GM20431 (cell line): Measurements from ENCODE around the gene STX10.
"Not testable (repeated sequence)": the region's sequence is repeated elsewhere in the genome, so short reads cannot be mapped to it uniquely, and the experiment has no call there.

ENCODE experiments used
- in situ Hi-C: fragments of 300-500 bp; cut with MseI, MboI; formaldehyde crosslinking; loops from one replicate; pipeline ENCODE4 v1.15.0; 2020; ENCODE audit warnings: low sequenced_read_pairs; ENCODE audit not compliant: unreplicated experiment

The STX10 gene

DNA sequence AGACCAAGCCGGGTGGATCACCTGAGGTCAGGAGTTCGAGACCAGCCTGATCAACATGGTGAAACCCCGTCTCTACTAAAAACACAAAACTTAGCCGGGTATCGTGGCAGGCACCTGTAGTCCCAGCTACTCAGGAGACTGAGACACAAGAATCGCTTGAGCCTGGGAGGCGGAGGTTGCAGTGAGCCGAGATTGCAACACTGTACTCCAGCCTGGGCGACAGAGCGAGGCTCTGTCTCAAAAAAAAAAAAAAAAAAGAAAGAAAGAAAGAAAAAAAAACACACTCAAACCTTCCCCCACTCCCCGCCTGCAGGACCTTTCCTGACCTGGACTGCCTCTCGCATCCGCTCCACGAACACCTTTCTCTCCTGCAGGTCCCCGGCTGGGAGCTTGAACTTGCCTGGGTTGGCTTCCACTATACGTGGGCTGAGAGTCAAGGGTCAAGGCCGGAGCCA, 975 bp downstream of the STX10 start:
- in situ Hi-C loops: not testable (repeated sequence)

DNA sequence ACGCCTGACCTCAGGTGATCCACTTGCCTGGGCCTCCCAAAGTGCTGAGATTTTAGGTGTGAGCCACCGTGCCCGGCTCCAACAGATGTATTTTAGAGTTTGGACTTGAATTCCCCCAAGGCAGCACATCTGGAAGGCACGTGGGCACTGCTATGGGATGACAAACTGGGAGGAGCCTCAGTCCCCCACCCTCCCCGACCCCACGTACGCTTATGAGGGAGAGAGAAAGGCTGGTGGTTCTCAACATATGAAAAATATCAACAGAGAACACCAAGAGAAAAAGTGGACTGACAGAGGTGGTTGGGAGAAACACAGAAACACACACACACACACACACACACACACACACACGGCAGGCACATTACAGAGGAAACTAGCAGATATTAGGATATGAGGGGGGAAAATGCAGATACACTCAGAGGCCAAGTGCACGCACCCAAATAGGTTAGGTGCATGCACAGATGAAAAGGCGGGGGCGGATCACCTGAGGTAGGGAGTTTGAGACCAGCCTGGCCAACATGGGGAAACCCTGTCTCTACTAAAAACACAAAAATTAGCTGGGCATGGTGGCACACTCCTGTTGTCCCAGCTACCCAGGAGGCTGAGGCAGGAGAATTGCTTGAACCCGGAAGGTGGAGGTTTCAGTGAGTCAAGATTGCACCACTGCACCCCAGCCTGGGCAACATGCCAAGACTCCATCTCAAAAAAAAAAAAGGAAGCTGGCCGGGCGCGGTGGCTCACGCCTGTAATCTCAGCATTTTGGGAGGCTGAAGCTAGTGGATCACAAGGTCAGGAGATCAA, 3.2 kb downstream of the STX10 start:
- in situ Hi-C loops: no loop called here

DNA sequence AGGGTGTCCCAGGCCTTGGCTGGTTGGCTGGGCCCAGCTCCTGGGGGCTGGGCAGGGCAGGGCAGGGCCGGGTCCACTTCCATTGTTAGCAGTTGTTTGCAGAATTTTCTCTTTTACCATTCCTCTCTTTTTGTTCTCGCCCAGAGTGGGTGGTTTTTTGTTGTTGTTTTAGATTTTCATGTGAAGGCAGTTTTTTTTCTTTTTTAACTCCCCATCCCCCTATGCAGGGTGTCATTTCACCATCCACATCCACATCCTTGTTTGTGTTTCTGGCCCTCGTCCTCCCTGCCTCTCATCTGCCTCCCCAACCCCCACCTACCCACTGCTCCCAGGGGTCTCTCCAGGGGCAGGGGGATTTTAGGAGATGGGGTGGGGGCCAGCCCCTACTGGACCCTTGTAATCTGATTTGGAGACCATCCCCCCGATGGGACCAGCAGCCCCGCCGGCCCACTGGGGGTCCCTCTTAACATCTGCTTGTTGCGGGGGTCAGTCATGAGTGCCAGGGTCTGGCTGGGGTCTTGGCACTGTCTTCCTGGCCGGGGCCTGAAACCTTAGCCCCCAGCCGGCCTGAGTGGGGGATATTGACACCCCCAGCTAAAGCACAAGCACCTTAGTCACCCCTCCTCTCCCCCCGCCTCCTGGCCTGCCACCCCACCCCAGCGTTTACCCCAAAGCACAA, 10.4 kb downstream of the STX10 start:
- in situ Hi-C loops: no loop called here

DNA sequence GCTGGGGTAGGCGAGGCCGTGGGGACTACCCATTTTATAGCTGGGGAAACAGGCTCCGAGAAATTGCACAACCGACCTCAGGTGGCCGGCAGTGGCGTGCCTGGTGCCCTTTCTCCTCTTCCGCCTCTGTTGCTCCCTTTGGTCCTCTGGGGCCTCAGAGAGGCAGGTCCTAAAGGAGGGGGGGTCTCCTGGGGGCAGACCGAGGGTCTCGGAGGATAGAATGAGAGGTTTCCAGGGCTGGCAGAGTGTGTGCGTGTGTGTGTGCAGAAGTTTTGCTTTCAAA, 11.3 kb downstream of the STX10 start:
- in situ Hi-C loops: no loop called here

DNA sequence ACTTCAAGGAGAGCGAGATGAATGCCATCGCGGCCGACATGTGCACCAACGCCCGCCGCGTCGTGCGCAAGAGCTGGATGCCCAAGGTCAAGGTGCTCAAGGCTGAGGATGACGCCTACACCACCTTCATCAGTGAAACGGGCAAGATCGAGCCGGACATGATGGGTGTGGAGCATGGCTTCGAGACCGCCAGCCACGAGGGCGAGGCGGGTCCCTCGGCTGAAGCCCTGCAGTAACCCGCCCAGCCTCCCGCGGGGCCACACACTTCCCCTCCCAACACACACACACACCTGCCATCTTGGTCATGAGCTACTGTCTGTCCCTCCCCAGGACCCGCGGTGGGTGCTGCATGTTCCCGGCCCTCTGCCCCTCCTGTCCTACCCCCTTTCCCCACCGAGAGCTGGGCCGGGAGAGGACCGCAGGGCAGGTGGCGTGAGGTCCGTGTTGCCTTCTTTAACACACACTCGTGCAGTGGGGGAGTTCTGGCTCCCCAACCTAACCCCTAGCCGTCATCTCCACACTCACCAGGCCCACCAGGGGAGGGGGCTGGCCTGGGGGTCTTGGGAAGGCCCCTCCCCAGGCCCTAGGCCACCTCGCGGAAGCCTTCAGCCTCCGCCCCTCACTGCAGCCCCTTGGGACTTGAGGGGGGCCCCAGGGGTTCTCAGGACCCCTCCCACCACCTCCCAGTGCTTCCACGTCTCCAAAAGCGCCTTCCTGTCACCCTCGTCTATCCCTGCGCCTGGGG, 11.8 kb downstream of the STX10 start:
- in situ Hi-C loops: no loop called here

DNA sequence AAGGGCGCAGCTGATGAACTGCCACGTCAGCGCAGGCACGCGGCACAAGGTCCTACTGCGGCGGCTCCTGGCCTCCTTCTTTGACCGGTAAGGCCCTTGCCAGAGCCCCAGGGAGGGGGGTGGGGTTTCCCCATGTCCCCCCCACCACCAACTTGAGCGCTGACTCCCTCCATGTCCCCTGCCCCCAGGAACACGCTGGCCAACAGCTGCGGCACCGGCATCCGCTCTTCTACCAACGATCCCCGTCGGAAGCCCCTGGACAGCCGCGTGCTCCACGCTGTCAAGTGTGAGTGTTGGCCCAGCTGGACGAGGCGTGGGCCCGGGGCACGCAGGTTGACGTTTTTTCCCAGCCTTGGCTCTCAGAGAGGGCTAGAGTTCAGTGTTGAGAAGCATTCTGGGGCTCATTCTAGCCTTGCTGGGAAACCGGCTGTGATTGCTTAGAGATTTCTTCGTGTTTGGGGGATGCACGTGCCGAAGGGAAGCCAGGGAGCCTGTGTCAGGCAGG, 12.8 kb downstream of the STX10 start:
- in situ Hi-C loops: no loop called here

DNA sequence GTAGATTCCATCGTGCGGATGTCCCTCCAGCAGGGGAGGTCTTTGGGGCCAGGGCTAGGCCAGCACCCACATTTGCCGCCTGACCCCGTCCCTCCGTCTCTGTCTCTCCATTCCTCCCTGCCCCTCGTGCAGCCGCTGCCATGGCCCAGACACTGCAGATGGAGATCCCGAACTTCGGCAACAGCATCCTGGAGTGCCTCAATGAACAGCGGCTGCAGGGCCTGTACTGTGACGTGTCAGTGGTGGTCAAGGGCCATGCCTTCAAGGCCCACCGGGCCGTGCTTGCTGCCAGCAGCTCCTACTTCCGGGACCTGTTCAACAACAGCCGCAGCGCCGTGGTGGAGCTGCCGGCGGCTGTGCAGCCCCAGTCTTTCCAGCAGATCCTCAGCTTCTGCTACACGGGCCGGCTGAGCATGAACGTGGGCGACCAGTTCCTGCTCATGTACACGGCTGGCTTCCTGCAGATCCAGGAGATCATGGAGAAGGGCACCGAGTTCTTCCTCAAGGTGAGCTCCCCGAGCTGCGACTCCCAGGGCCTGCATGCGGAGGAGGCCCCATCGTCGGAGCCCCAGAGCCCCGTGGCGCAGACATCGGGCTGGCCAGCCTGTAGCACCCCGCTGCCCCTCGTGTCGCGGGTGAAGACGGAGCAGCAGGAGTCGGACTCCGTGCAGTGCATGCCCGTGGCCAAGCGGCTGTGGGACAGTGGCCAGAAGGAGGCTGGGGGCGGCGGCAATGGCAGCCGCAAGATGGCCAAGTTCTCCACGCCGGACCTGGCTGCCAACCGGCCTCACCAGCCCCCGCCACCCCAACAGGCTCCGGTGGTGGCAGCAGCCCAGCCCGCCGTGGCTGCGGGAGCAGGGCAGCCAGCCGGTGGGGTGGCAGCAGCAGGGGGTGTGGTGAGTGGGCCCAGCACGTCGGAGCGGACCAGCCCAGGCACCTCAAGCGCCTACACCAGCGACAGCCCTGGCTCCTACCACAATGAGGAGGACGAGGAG, 14.8 kb downstream of the STX10 start:
- in situ Hi-C loops: no loop called here

DNA sequence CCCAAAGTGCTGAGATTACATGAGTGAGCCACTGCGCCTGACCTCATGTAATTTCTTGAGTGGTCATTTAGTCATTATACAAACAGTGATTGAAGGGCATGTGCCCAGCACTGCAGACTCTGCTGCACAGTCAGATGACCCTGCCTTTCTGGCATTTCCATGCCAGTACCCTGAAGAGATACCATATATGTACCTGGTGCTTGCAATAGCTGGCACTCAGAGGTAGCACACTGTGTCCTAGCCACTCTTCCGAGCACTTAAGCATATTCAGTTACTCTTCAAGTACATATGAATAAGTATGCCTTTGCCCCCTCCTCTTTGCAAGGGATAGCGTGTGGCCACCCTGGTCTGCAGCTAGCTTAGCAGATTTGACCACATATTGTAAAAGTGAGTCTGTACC, 15.5 kb downstream of the STX10 start:
- in situ Hi-C loops: no loop called here

DNA sequence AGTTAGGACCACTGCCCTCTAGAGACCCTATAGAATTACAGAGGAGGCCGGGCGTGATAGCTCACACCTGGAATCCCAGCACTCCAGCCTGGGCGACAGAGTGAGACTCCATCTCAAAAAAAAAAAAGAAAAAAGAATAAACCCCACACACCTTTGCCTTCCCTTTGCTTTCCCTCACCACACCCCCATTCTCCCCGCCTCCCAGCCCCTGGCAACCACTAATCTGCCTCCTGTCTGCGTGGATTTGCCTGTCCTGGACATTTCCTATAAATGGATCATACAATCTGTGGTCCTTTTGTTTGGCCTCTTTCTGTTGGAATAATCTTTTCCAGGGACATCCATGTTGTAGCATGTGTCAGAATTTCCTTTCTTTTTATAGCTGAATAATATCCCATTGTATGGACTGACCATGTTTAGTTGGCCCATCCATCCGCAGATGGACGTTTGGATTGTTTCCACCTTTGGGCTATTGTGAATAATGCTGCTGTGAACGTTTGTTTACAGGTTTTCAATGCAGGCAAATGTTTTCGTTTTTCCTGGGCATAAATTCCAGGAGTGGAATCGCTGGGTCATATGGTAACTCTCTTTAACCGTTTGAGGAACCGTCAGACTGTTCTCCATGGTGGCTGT, 16.8 kb downstream of the STX10 start:
- in situ Hi-C loops: no loop called here

DNA sequence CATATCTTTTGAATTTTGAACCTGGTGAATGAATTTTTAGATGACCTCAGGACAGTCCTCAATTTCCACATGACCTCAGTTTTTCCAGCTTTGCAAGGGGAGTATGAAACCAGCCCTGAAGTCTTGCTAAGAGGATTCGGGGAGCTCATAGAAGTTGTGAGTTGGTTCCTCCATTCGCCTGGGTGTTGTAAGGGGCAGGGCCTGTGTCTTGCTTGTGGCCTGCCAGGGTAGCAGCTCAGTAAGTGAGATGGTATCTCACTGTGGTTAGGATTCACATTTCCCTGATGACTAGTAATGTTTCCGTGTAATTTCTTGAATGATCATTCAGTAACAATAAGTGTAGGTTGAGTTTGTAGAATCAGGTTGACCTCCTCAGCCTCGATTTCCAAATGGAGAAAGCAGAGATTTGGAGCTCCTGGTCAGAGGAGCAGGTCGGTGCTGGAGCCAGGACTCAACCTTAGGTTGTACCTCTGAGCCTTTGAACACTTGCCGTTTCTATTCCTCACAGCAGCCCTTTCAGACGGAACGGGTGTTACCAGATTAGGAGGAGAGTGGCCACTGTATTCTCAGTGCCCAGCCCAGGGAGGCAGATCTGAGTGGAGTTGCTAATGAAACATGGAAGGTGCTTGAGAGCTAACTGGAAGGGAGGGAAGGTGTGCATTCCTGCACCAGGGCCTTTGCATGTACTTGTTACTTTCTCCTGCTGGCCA, 17.5 kb downstream of the STX10 start:
- in situ Hi-C loops: no loop called here

DNA sequence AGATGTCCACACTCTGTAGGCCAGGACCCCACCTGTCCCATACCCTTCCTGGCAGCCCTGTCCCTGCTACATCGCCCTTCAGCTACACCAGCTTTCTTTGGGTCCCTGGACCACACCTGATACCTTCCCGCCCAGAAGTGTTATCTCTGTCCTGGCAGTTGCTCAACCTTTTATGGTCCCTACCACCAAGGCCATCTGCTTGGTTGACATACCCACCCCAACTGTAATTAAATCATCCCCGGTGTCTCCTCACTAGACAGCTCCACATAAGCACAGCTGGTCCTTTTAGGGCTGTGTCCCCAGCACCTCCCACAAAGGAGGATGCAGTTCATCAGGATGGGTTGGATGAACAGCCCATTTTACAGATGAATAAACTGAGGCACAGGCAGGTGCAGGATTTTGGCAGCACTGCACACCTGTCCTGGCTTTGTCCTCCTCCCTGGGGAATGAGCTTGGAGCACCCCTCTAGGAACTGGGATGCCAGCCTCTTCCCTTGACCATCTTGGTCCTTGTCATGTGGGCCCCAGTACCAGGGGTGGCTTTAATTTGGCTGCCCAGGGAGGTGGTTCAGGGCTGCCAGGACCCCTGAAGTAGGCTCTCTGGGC, 19.2 kb downstream of the STX10 start:
- in situ Hi-C loops: no loop called here

DNA sequence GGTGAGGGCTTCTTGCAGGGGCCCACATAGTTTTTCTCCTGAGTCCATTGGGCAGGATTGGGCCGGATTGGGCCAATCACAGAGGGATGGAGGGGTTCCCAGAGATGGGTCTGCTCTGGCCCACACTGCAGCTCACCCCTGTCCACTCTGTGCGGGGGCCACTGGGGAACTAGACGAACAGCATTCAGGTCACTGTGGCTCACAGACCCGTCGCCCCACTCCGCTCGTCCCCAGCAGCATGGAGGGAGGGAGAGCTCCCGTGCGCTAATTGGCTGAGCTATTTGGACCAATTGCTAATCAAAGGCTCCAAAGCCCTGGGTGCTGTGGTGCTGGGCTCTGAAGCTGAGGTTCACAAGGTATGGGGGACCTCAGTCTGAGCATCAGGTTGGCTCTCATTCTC, 20.8 kb downstream of the STX10 start:
- in situ Hi-C loops: no loop called here

DNA sequence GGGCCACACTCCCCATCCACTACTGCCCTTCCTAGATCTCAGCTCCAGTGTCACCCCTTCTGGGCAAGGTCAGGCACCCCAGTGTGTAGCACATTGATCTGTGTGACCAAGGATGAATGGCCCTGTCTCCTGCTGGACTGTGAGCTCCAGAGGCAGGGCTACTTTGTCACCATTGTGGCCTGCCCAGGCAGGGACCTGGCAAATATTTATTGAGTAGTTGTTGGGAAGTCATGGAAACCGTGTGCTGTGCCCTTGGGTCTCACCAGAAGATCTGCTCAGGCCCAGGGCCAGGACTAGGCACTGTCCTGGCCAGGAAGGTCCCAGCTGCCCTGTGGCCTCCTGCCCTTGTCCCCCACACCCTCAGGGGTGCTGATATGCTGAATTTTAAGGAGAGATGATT, 21.6 kb downstream of the STX10 start:
- in situ Hi-C loops: no loop called here

DNA sequence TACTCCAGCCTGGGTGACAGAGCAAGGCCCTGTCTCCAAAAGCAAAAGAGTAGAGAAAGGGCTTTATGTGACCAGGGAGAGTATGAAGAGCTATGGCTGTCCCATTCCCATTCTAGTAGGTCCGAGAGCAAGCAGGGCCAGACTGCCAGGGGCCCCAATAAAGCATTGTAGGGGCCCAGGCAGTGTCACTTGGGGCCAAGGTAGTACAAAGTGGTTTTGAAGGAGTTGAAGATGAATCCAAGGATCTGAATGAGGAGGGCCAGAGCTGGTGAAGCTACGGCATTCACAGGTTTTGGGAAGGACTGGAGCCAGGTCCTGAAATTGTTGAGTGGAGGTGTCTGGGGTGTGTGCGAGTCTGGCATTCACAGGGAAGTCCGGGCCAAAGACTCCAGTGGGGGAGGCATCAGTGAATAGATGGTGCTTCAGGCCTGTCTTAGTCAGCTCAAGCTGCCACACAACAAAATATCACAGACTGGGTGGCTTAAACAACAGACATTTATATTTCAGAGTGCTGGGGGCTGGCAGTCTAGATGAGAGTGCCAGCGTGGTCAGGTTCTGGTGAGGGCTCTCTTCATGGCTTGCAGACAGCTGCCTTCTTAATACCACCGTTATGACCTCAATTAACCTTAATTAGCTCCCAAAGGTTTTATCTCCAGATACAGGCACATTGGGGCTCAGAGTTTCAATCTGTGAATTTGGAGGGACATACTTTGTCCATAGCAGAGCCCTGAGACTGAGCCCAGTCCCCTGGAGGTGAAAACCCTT, 22.2 kb downstream of the STX10 start:
- in situ Hi-C loops: no loop called here

DNA sequence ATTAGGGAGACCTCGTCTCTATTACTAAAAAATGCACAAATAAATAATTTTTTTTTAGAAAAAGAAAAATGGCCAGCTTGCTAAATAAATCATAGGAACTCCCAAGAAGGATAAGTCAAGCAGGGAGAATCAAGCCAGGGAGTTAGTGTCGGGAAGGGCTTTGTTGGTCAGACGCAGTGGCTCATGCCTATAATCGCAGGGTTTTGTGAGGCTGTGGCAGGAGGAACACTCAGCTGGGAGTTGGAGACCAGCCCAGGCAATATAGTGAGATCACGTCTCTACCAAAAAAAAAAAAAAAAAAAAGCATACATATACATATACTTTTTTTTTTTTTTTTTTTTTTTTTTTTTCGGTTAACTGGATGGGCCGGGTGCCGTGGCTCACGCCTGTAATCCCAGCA, 23.1 kb downstream of the STX10 start:
- in situ Hi-C loops: no loop called here

DNA sequence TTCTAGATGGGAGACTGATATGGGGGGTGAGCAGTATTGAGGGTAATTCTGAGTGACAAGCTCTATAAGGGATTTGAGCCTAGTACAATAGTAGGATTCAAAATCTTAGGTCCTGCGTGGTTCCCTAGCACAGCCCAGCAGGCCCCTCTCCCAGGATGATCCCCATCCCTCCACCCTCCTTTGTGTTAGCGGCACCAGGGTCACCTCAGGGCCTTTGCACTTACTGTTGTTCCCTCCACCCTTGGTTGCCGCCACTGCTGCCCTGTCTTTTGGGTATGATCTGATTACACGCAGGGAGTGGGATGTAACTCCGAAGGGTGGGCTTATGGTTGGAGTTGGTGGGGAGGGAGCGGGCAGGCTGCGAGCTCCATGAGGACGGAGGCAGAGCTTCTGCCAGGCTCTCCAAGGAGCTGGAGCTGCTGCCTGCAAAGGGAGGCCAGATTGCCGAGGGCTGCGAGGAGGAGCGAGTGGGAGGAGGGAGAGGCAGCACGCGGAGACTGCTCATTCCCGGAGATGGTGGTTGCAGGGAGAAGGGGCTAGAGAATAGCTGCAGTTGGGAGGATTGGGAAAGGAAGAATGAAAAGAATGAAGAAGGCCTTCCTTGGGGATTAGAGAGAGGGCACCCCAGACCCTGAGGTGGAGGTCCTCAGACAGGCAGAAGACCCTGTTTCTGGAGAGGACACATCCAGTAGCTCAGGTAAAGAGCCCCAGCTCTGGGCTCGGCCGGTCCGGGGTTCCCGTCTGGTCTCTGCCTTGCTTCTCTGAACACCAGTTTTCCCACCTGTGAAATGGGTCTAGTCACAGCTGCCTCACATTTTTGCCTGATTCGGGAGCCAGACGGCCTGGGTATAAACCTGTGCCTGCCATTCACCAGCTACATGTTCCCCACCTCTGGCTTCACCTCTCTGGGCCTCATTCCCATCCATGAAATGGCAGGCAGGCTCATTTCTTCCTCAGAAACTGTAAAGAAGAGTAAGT, 26.9 kb downstream of the STX10 start:
- in situ Hi-C loops: no loop called here
